Mesodermal cell (in vitro differentiated cells): ENCODE results near the gene AASDHPPT.

Source experiments
- H3K27ac ChIP-seq: 2 replicates; pipeline ENCODE4 v1.7.0; 2013; ENCODE audit warnings: mild to moderate bottlenecking, low read depth, low read length, moderate library complexity; ENCODE audit not compliant: severe bottlenecking
- H3K36me3 ChIP-seq: 2 replicates; pipeline ENCODE4 v1.7.1; 2013; ENCODE audit warnings: mild to moderate bottlenecking, low read length, moderate library complexity; ENCODE audit not compliant: control insufficient read depth, insufficient read depth
- H3K4me1 ChIP-seq: one replicate; pipeline ENCODE4 v1.7.1; 2013; ENCODE audit warnings: mild to moderate bottlenecking, low read length; ENCODE audit not compliant: insufficient read depth, control insufficient read depth, poor library complexity, severe bottlenecking
- H3K4me3 ChIP-seq: 2 replicates; pipeline ENCODE4 v1.7.0; 2013; ENCODE audit warnings: low read length, control low read depth, mild to moderate bottlenecking; ENCODE audit not compliant: insufficient read depth, poor library complexity, severe bottlenecking; ENCODE audit errors: extremely low read depth
- H3K9me3 ChIP-seq: 2 replicates; pipeline ENCODE4 v1.7.1; 2013; ENCODE audit warnings: mild to moderate bottlenecking, low read length, moderate library complexity; ENCODE audit not compliant: control insufficient read depth
- WGBS, 2 experiments: methylation state at CpG; one replicate each; pipeline ENCODE4 v1.1.5; 2013; ENCODE audit warnings: missing lambda C conversion rate in 2 of 2; ENCODE audit not compliant: insufficient coverage in 2 of 2; 5-methylcytosine and 5-hydroxymethylcytosine counted together

Gene AASDHPPT

GRCh38 chr11:106059617-106060016 is 17.8 kb upstream of the AASDHPPT start:
- Histone ChIP-seq H3K4me1 (no peaks in the 10 kb centered on the region), H3K36me3 (no peaks in the 10 kb centered on the region), H3K27ac (no peak overlapping the region), H3K4me3 (no peak overlapping the region), H3K9me3 (no peaks in the 10 kb centered on the region)
- no CpG with 5 or more reads among the region's 1 CpG for WGBS, 2 experiments

- Histone ChIP-seq H3K4me3 (no peak overlapping the region), H3K36me3 (no peaks in the 10 kb centered on the region), H3K9me3 (no peaks in the 10 kb centered on the region), H3K27ac (no peak overlapping the region), H3K4me1 (no peaks in the 10 kb centered on the region)
These were observed 16.1 kb upstream of the AASDHPPT start for GRCh38 chr11:106061249-106061784.

- WGBS, 2 experiments, result 100% methylated on average over 1 of the region's 1 CpG
- H3K9me3 ChIP-seq, result no peaks in the 10 kb centered on the region
These were observed 15.2 kb upstream of the AASDHPPT start for GRCh38 chr11:106061954-106062949.

GRCh38 chr11:106063009-106063408 is 14.5 kb upstream of the AASDHPPT start:
- no peak overlapping the region for H3K27ac ChIP-seq
- no peaks in the 10 kb centered on the region for H3K9me3 ChIP-seq
- H3K36me3 ChIP-seq, result no peaks in the 10 kb centered on the region
- no peaks in the 10 kb centered on the region for H3K4me1 ChIP-seq
- no peak overlapping the region for H3K4me3 ChIP-seq

More at GRCh38 chr11:106061954-106062949, 15.2 kb upstream of the AASDHPPT start:
- no peak overlapping the region for H3K27ac ChIP-seq
- no peaks in the 10 kb centered on the region for H3K36me3 ChIP-seq
- H3K4me3 ChIP-seq, result no peak overlapping the region
- H3K4me1 ChIP-seq, result no peaks in the 10 kb centered on the region

GRCh38 chr11:106070606-106071005 is 6.9 kb upstream of the AASDHPPT start:
- WGBS, 2 experiments, result no CpG with 5 or more reads among the region's 3 CpGs
- Histone ChIP-seq H3K4me3 (no peak overlapping the region), H3K27ac (no peak overlapping the region), H3K4me1 (no peaks in the 10 kb centered on the region), H3K9me3 (no peaks in the 10 kb centered on the region), H3K36me3 (no peaks in the 10 kb centered on the region)

- no peak overlapping the region for H3K27ac ChIP-seq
These were observed 4.7 kb upstream of the AASDHPPT start for GRCh38 chr11:106072804-106073203.

GRCh38 chr11:106076171-106076918 is 1.1 kb upstream of the AASDHPPT start:
- H3K36me3 ChIP-seq, result peaks cover 23% of the 10 kb centered on the region
- WGBS, 2 experiments, result 5 to 17% methylated on average over 9 to 11 of the region's 19 CpGs
- peak overlapping the region; percentile 83 for H3K4me3 ChIP-seq
- no peaks in the 10 kb centered on the region for H3K9me3 ChIP-seq
- H3K27ac ChIP-seq, result peak overlapping the region; percentile 81
- H3K4me1 ChIP-seq, result no peaks in the 10 kb centered on the region

More at GRCh38 chr11:106072804-106073203, 4.7 kb upstream of the AASDHPPT start:
- Histone ChIP-seq H3K4me3 (no peak overlapping the region), H3K36me3 (no peaks in the 10 kb centered on the region), H3K9me3 (no peaks in the 10 kb centered on the region), H3K4me1 (no peaks in the 10 kb centered on the region)
- no CpG with 5 or more reads among the region's 1 CpG for WGBS, 2 experiments

- no peaks in the 10 kb centered on the region for H3K9me3 ChIP-seq
- peak within 1 kb of the TSS; percentile 83 for H3K4me3 ChIP-seq
- H3K4me1 ChIP-seq, result no peaks in the 10 kb centered on the region
- WGBS, 2 experiments, result 0 to 1% methylated on average over 20 to 21 of the region's 37 CpGs
- H3K36me3 ChIP-seq, result peaks cover 28% of the 10 kb centered on the region
- peak within 1 kb of the TSS; percentile 95 for H3K27ac ChIP-seq
These were observed 398 bp upstream of the AASDHPPT start, which contains the start of gene KBTBD3 for GRCh38 chr11:106076919-106077608. Gene KBTBD3 (minus strand): TSS chr11:106077347. CDS start chr11:106059097, 18,250 bp downstream.

GRCh38 chr11:106082096-106082495 is 4.6 kb downstream of the AASDHPPT start:
- peaks cover 57% of the 10 kb centered on the region for H3K36me3 ChIP-seq
- H3K4me3 ChIP-seq, result no peak overlapping the region
- H3K27ac ChIP-seq, result no peak overlapping the region
- H3K4me1 ChIP-seq, result peaks cover 3% of the 10 kb centered on the region
- no peaks in the 10 kb centered on the region for H3K9me3 ChIP-seq

GRCh38 chr11:106086135-106086534 is 8.7 kb downstream of the AASDHPPT start:
- peak overlapping the region; percentile 37 for H3K27ac ChIP-seq
- peaks cover 38% of the 10 kb centered on the region for H3K36me3 ChIP-seq
- peaks cover 10% of the 10 kb centered on the region for H3K4me1 ChIP-seq
- no peak overlapping the region for H3K4me3 ChIP-seq
- 100% methylated on average over 1 of the region's 1 CpG; no CpG with 5 or more reads in 1 of the 2 experiments for WGBS, 2 experiments
- no peaks in the 10 kb centered on the region for H3K9me3 ChIP-seq
